HEK293T (cell line): ENCODE data around the gene CBLL1.

Experiments
- CTCF ChIA-PET: fragments of 350-600 bp; formaldehyde crosslinking; extraction: SDS; loops from one replicate; lab custom pipeline; 2021; ENCODE audit warnings: antibody characterized with exemption, inconsistent platforms; lab: Yijun Ruan, JAX
- POLR2A ChIA-PET: fragments of 350-600 bp; formaldehyde crosslinking; extraction: SDS; loops from one replicate; lab custom pipeline; 2020; ENCODE audit warnings: antibody characterized with exemption, inconsistent platforms; lab: Yijun Ruan, JAX
- DNase-seq: peaks from one replicate; pipeline ENCODE4 v3.0.0; 2012; ENCODE audit warnings: mixed read lengths; ENCODE audit errors: extremely low spot score
- ARNT ChIP-seq: fragments of 450-650 bp; IDR thresholded peaks from 2 replicates; pipeline ENCODE4 v1.6.1; 2017; ENCODE audit warnings: mild to moderate bottlenecking
- BHLHE40 ChIP-seq: fragments of 450-650 bp; IDR thresholded peaks from 2 replicates; pipeline ENCODE4 v1.6.1; 2016; ENCODE audit warnings: mild to moderate bottlenecking, moderate library complexity, borderline replicate concordance
- CTBP1 ChIP-seq: fragments of 450-650 bp; IDR thresholded peaks from 2 replicates; pipeline ENCODE4 v1.6.1; 2016; ENCODE audit warnings: borderline replicate concordance
- ELF4 ChIP-seq: fragments of 450-650 bp; IDR thresholded peaks from 2 replicates; pipeline ENCODE4 v1.6.1; 2017; ENCODE audit warnings: antibody characterized with exemption
- FOXA1 ChIP-seq: fragments of 450-650 bp; IDR thresholded peaks from 2 replicates; pipeline ENCODE4 v1.6.1; 2016; ENCODE audit warnings: mild to moderate bottlenecking
- FOXK2 ChIP-seq: fragments of 450-650 bp; IDR thresholded peaks from 2 replicates; pipeline ENCODE4 v1.6.1; 2016; ENCODE audit warnings: mild to moderate bottlenecking
- FOXM1 ChIP-seq: fragments of 450-650 bp; IDR thresholded peaks from 2 replicates; pipeline ENCODE4 v1.6.1; 2017; ENCODE audit warnings: mild to moderate bottlenecking, borderline replicate concordance
- HDGF ChIP-seq: fragments of 450-650 bp; IDR thresholded peaks from 2 replicates; pipeline ENCODE4 v1.6.1; 2017; ENCODE audit warnings: antibody characterized with exemption, borderline replicate concordance
- L3MBTL2 ChIP-seq: fragments of 450-650 bp; conservative IDR thresholded peaks from 2 replicates; pipeline ENCODE4 v1.6.1; 2016; ENCODE audit warnings: mild to moderate bottlenecking
- LEF1 ChIP-seq: fragments of 450-650 bp; IDR thresholded peaks from 2 replicates; pipeline ENCODE4 v1.6.1; 2017; ENCODE audit warnings: mild to moderate bottlenecking, borderline replicate concordance
- NFRKB ChIP-seq: fragments of 450-650 bp; IDR thresholded peaks from 2 replicates; pipeline ENCODE4 v1.6.1; 2016; ENCODE audit warnings: mild to moderate bottlenecking, moderate library complexity
- SP1 ChIP-seq: fragments of 450-650 bp; IDR thresholded peaks from 2 replicates; pipeline ENCODE4 v1.6.1; 2017
- SUZ12 ChIP-seq: fragments of 450-650 bp; IDR thresholded peaks from 2 replicates; pipeline ENCODE4 v1.6.1; 2016; ENCODE audit warnings: mild to moderate bottlenecking
- TARDBP ChIP-seq: fragments of 450-650 bp; IDR thresholded peaks from 2 replicates; pipeline ENCODE4 v1.6.1; 2016
- ZNF384 ChIP-seq: fragments of 450-650 bp; IDR thresholded peaks from 2 replicates; pipeline ENCODE4 v1.6.1; 2016
- TF ChIP-seq, protein P1 (sequence below): fragments of 450-650 bp; IDR thresholded peaks from 2 replicates; pipeline ENCODE4 v1.6.1; 2016

Gene CBLL1

DNA sequence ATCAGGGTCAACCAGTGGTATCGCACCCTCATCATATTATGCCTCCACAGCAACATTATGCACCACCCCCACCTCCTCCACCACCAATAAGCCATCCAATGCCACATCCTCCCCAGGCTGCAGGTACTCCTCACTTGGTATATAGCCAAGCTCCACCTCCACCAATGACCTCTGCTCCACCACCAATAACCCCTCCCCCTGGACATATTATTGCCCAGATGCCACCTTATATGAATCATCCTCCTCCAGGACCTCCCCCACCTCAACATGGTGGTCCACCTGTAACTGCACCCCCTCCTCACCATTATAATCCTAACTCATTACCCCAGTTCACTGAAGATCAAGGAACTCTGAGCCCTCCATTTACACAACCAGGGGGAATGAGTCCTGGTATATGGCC is 14.7 kb downstream of the CBLL1 start:
- DNase-seq: no peak
- no peak for TF ChIP-seq ZNF384
- no peak for TF ChIP-seq TARDBP
- CTCF ChIA-PET: no interaction called here
- POLR2A ChIA-PET: no interaction called here

DNA sequence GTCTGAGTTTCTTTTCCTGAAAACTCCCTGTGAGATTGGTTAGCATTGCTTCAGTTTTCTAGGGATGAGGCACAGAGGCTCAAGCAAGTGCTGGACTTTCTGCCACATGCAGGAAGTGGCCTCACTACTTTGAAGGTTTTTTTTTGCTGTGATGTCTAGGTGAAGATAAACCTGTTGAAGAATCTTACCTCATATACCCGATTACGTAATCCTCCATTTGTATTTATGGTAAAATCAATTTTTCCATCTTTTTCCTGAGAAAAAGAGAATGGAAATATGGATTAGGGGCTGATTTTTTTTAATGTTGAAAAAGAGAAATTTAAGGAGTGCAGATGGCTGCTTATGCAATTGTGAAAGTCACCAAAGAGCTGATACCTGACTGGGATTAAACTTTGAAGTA is 23.4 kb downstream of the CBLL1 start:
- POLR2A ChIA-PET: no interaction called here
- no peak for TF ChIP-seq FOXA1
- no peak for TF ChIP-seq L3MBTL2
- TF ChIP-seq HDGF: no peak
- TF ChIP-seq FOXM1: no peak
- no peak for TF ChIP-seq ELF4
- TF ChIP-seq FOXK2: no peak
- no peak for TF ChIP-seq SP1
- TF ChIP-seq LEF1: no peak
- TF ChIP-seq BHLHE40: no peak
- no peak for TF ChIP-seq SUZ12
- TF ChIP-seq ZNF384: no peak
- TF ChIP-seq TARDBP: no peak
- no peak for TF ChIP-seq CTBP1
- DNase-seq: no peak
- CTCF ChIA-PET: no interaction called here

DNA sequence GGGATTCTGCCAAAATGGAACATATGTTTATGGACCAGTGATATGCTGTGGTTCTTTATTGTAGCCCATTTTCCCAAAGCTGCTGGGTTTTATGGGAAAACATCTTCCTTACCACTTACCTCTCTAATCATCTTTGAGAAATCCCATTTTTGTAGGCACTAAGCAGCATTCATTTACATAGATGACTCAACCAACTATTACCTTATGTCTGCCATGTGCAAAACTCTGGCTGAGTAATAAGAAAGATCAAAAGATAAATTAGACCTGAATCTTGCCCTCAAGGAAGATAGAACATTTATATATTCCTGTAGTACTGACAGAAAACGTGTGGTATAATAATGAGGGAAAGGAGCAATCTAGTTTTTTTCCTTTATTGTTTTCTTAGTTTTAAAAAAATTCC is 24.3 kb downstream of the CBLL1 start:
- DNase-seq: no peak
- CTCF ChIA-PET: no interaction called here
- POLR2A ChIA-PET: no interaction called here
- TF ChIP-seq L3MBTL2 (no peak), BHLHE40 (no peak), FOXA1 (no peak), SUZ12 (no peak)

DNA sequence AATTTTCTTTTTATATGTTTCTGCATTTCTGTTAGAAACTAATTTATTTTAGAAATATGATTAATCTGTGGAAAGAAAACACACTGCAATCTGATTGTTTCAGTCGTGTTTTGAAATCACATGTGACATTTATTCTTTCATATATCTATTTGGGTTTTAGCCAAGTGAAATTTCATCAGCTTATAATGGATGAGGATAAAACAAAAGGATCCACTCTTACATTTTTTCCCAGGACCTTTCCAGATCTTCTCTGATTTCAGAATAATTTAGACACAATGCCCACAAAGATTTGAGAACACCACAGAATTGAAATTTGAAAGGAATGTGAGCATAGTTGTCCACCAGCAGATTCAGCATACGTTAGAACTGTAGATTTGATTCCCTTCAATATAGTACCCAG is 29.1 kb downstream of the CBLL1 start:
- CTCF ChIA-PET: no interaction called here

DNA sequence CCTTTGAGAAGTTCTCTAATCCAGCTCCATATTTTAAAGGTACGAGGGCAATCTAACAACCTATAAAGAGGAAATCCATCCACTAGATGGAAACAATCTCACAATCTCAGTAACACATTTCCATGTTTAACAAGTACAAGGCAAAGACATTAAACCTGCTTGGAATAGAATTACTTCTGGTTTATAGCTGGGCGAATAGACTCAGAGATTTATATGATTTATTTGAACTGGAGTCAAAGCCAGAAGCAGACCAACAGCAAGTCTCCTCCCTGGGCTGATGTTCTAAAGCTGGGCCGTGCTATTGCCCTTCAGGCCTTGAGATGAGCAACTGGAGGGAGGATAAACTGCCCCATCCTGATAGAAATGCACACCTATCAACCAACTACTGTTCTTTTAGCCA is 33.8 kb downstream of the CBLL1 start:
- CTCF ChIA-PET: no interaction called here
- POLR2A ChIA-PET: no interaction called here
- no peak for TF ChIP-seq CTBP1
- TF ChIP-seq NFRKB: no peak
- no peak for TF ChIP-seq SUZ12
- no peak for TF ChIP-seq LEF1
- no peak for TF ChIP-seq ARNT
- no peak for TF ChIP-seq L3MBTL2
- TF ChIP-seq, protein P1, sequence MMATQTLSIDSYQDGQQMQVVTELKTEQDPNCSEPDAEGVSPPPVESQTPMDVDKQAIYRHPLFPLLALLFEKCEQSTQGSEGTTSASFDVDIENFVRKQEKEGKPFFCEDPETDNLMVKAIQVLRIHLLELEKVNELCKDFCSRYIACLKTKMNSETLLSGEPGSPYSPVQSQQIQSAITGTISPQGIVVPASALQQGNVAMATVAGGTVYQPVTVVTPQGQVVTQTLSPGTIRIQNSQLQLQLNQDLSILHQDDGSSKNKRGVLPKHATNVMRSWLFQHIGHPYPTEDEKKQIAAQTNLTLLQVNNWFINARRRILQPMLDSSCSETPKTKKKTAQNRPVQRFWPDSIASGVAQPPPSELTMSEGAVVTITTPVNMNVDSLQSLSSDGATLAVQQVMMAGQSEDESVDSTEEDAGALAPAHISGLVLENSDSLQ: no peak
- no peak for TF ChIP-seq ELF4
- TF ChIP-seq BHLHE40: no peak
- DNase-seq: no peak

More for the DNA sequence above, 29.1 kb downstream of the CBLL1 start:
- POLR2A ChIA-PET: interaction anchor here (0.8 kb wide), 1 partner anchor 30 kb away, joined by 3 read pairs; no protein-coding TSS in a partner anchor
- DNase-seq: no peak
- TF ChIP-seq HDGF (no peak), SUZ12 (no peak), ELF4 (no peak), FOXM1 (no peak), NFRKB (no peak), SP1 (no peak), FOXK2 (no peak), BHLHE40 (no peak), FOXA1 (no peak)
- TF ChIP-seq, protein P1: no peak

DNA sequence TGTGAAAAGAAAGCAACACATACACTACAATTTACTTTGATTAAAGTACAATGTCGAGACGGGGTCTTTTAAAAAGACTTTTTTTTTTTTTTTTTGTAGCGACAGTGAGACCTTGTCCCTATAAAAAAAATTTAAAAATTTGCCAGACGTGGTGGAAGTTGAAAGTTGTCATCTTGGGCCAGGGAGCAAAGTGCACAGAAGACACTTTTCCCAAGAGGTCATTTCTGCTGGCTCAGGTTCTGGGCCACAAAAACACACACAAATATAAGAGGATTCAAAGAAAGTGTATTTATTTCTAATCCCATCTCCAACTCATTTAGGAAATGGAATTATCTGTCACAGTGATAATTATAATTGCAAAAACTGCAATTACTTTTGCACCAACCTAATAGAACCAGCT is 34.3 kb downstream of the CBLL1 start:
- ChIA-PET POLR2A (no interaction called here), CTCF (no interaction called here)
- DNase-seq: no peak
- TF ChIP-seq BHLHE40 (no peak), FOXM1 (no peak), NFRKB (no peak), HDGF (no peak)

DNA sequence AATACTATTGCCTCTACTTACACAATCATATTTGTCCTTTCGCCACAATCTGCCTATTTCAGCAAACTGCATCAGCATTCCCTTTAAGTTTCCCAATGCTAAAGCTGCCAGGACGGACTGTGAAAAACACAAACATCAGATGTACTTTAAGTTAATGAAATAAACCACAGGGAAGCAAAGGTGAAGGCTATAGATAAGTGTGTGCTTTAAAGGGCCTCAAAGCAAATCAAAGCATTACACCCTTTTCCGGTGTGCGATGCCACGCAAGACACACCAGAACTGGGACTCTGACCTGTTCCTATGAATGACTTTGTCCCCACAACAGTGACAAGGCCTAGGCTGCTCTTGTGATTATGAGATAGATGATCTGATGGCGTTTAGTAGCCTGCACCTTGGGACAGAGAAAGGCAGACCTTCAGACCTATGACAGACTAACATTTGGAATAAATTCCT is 35.7 kb downstream of the CBLL1 start:
- CTCF ChIA-PET: no interaction called here
- DNase-seq: no peak
- POLR2A ChIA-PET: no interaction called here
- no peak for TF ChIP-seq SP1
- no peak for TF ChIP-seq BHLHE40

DNA sequence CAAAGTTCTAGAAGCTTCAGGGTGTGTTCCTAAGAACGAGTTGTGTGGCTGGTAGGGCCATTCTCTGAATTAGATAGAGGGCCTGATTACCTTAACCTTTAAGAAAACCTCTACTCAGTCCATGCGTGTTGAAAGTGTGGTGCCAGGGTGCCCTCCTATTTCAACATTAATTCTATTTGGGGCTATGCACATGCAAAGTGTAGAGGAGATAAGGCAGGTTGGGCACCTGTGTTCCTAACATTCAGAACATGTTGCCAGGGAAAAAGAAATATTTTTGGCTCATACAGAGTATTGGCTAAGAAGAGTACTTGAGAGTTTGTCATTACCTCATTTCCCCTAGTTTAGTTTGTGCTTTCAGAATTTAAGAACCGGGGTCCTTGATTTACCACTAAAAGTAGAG is 38.4 kb downstream of the CBLL1 start:
- no peak for TF ChIP-seq ZNF384
- TF ChIP-seq FOXK2: no peak
- no peak for TF ChIP-seq SP1
- TF ChIP-seq NFRKB: no peak
- no peak for TF ChIP-seq BHLHE40
- TF ChIP-seq FOXA1: no peak
- no peak for TF ChIP-seq HDGF
- no peak for TF ChIP-seq LEF1
- no peak for TF ChIP-seq TARDBP
- TF ChIP-seq, protein P1: no peak
- no peak for TF ChIP-seq FOXM1
- TF ChIP-seq CTBP1: no peak
- TF ChIP-seq SUZ12: no peak
- TF ChIP-seq ELF4: no peak
- no peak for TF ChIP-seq L3MBTL2
- no peak for TF ChIP-seq ARNT
- ChIA-PET POLR2A (no interaction called here), CTCF (no interaction called here)
- no peak for DNase-seq
